GM21367 (cell line): Measurements from ENCODE around the gene WIPF3.
"Not testable (repeated sequence)": the region's sequence is repeated elsewhere in the genome, so short reads cannot be mapped to it uniquely, and the experiment has no call there.

Experiments used
- ATAC-seq: cut with Tn5 transposase; IDR thresholded peaks from one replicate; pipeline ENCODE4 v1.9.1; 2021; ENCODE audit not compliant: unreplicated experiment

WIPF3 gene

GRCh38 chr7:29878081-29878688 is 71.9 kb downstream of the WIPF3 start:
- no peak for ATAC-seq

- ATAC-seq: no peak
Measured at GRCh38 chr7:29879609-29880008, 73.3 kb downstream of the WIPF3 start.

- ATAC-seq: no peak
Measured at GRCh38 chr7:29881724-29882123, 75.4 kb downstream of the WIPF3 start.

GRCh38 chr7:29882481-29882880 is 76.2 kb downstream of the WIPF3 start:
- no peak for ATAC-seq

- ATAC-seq: no peak
Measured at GRCh38 chr7:29883462-29884398, 77.4 kb downstream of the WIPF3 start.

- ATAC-seq: no peak
Measured at GRCh38 chr7:29884399-29885272, 78.3 kb downstream of the WIPF3 start.

GRCh38 chr7:29885626-29886025 is 79.3 kb downstream of the WIPF3 start:
- no peak for ATAC-seq

- ATAC-seq: no peak
Measured at GRCh38 chr7:29886827-29887226, 80.5 kb downstream of the WIPF3 start.

GRCh38 chr7:29888006-29888405 is 81.7 kb downstream of the WIPF3 start:
- ATAC-seq: no peak

- ATAC-seq: no peak
Measured at GRCh38 chr7:29889288-29889687, 83.0 kb downstream of the WIPF3 start.

GRCh38 chr7:29890251-29890650 is 83.9 kb downstream of the WIPF3 start:
- ATAC-seq: no peak

GRCh38 chr7:29890786-29891185 is 84.5 kb downstream of the WIPF3 start:
- not testable (repeated sequence) for ATAC-seq

GRCh38 chr7:29891766-29892165 is 85.5 kb downstream of the WIPF3 start:
- ATAC-seq: no peak

GRCh38 chr7:29892231-29892630 is 85.9 kb downstream of the WIPF3 start:
- no peak for ATAC-seq

- ATAC-seq: no peak
Measured at GRCh38 chr7:29893351-29893965, 87.2 kb downstream of the WIPF3 start.

- no peak for ATAC-seq
Measured at GRCh38 chr7:29894256-29894655, 87.9 kb downstream of the WIPF3 start.

GRCh38 chr7:29895559-29895958 is 89.3 kb downstream of the WIPF3 start:
- no peak for ATAC-seq

GRCh38 chr7:29896685-29897411 is 90.5 kb downstream of the WIPF3 start:
- no peak for ATAC-seq

- no peak for ATAC-seq
Measured at GRCh38 chr7:29898301-29898700, 92.0 kb downstream of the WIPF3 start.

GRCh38 chr7:29900745-29901144 is 94.4 kb downstream of the WIPF3 start:
- ATAC-seq: no peak
